Measurements from ENCODE around the gene ERG.

The ERG gene

GRCh38 chr21:38496224-38496623 lies 2.1 kb downstream of the ERG start:
- no peak for DNase-seq

DNA sequence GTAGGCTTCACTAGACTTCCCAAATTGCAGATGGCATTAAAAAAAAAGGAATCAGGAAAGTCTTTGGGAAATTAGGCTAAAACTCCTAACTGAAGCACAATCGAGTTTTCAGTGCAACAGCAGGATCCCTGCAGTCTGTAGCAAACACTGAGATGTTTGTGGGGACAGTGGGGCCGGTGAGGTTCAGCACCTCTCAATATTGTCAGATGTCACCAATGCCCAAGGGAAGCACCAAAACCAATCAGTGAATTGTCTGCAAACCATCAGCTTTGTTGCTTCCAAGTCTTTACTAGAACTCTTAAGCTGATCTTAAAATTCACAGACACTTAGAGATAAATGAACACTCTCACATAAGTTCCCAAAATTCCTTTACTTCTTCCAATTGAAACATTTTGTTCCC lies 2.6 kb downstream of the ERG start:
- DNase-seq = no peak

DNA sequence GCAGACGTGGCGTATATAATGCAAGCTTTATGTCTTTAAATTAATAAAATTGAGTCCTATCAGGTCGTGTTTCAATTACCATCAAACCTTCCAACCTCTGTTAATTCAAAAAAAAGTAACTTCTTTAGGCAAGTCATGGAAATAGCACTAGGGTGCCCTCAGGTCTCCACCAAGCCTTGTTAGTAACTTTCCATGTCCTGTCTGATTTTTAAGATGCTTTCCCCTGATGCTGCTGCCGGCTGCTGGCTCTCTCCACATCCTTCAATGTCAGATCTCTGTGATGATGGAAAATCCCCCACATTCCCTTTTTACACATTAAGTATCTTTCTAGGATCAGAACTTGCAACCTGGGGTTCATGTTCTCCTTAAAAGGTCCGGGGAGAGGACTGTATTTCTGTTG lies 3.0 kb downstream of the ERG start:
- DNase-seq = no peak

DNA sequence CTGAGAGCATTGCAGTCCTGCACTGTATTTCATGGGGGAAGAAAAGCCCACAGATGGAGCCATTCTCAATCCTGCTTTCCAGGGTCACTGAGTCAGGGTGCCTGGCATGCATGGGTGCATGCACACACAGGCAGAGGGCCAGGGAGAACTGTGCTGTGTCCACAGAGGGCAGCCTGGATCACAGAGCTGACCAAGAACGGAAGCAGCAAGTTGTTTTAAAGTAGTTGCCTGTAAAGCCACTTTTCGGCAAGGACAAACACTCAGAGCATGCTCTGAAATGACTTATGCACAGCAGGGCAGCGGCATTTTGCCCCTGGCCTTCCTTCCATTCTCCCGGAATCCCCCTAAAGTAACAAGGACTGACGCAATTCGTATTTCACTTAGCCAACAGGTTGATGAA lies 3.6 kb downstream of the ERG start:
- DNase-seq = no peak

GRCh38 chr21:38494251-38494642 lies 4.0 kb downstream of the ERG start:
- DNase-seq = no peak

DNA sequence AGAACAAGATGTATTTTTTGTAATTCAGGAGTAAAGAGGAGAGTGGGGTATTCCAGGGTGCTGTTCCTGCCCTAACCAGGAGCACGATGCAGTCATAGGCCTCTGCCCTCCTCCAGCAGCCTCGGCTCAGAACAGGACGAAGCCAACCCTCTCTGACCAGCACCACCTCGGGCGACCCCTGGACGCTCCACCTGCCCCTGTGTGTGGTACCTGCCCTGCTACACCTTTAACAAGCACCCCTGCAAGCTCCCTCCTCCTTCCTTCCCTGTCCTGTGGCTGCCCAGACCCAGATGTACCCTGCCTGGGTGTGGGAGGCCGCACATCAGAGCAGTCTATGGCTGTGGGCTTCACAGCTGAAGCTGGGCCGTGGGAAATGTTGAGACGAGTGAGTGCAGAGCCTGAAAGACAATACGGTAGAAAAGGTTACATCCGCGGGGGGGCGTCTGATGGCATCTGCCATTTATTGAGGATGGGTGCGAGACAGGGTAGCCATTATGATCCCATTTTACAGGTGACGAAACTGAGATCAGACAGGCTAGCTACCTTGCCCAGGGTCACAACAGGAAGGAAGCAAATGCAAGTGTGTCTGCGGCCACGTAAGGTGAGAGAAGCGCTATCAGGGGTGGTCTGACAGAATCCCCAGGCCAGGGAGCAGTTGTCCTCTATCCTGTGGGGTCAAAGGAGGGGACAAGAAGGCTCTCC lies 4.6 kb downstream of the ERG start:
- no peak for DNase-seq

- no peak for DNase-seq
Measured at GRCh38 chr21:38492007-38492406, 6.3 kb downstream of the ERG start.

DNA sequence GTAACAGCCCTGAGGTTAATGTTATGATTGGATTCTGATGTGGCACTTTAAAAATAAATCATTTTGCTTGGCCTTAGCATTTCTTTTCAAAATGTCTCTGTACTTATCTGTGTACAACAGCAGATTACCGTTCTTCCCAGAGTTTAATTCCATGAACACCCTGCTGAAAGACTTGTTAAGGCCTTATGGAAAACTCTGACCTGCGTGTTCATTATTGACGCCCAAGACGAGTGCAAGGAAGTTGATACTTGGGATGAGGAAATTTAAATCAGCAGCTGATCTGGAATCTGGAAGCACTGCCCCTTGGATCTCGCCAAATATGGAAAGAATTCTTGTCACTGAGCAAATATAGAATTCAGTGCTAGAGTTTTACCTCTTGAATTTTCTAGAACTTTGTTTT lies 6.7 kb downstream of the ERG start:
- DNase-seq = no peak

DNA sequence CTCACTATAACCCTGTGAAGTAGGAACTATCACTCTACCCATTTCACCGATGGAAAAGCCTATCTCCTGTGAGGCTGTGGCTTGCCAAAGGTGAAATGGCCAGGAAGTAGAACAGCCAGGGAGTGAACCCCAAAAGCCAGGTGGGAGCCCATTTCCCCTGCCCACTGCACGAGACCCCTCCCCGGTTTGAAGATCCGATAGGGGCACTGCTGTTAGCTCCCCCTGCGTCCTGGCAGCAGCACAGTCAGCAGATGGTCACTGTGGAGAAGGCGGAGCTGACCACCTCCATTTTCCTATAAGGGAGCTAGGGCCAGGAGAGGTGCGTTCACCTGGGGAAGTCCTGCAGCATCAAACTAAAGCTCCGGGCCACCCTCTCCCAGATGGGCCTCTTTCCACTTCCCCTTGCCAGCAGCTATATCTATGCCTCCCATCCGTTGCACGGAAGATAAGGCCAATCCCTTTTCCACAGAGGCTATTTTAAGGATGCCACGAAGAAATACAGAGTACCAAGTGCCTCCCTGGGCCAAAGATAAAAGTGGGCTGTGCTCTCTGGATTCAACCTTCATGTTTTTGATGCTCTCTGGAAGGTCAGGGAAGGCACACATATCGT lies 7.8 kb downstream of the ERG start:
- DNase-seq = no peak

DNA sequence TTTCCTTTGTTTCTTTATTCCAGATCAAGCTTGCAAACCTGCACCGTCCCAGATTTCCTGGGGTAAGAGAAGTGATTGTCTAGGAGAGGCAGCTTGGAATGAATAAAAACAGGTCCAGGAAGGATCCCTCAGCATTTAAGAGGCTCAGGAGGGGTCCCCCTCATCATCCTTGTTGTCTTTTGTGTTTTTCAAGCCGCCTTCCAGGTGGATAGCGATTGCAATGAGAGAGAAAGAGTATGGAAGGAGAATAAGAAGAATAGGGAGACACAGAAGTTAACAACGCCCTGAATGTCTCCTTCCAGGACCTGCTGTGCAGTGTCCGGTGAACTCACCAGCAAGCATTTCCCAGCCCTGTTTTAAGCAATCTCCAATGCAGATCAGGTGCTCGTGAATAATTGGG lies 8.5 kb downstream of the ERG start:
- no peak for DNase-seq

- no peak for DNase-seq
Measured at GRCh38 chr21:38489271-38489652, 9.0 kb downstream of the ERG start.

GRCh38 chr21:38488640-38489270 lies 9.5 kb downstream of the ERG start:
- DNase-seq = no peak

GRCh38 chr21:38487901-38488639 lies 10.2 kb downstream of the ERG start:
- no peak for DNase-seq

DNA sequence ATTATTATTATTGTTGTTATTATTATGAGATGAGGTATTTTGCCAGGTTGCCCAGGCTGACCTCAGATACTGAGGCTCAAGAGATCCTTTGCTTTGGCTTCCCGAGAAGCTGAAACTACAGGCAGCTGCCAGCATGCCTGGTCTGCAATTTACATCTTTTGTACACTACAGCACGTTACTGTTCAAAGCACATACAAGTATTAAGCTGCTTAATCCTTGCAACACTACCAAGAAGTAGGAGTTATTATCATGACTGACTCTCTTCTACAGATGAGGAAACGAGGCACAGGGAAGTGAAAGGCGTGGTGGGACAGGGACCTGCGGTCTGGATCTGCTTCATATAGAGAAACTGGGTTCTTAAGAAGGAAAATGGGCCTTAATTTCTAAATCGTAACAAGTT lies 11.6 kb downstream of the ERG start:
- DNase-seq = no peak

DNA sequence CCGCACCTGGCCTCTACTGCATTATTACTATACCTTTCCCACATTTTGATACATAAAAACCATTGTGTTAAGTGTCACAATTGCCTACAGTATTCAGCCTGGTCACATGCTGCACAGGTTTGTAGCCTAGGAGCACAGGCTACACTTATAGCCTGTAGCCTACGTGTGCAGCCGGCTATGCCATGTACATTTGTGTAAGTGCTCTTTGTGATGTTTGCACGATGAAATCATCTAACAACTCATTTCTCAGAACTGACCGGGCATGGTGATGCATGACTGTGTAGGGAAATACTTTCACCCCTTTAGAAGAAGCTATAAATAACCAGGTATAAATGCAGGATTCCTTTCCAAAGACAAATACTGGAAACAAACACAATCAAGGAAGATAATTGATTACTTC lies 12.1 kb downstream of the ERG start:
- DNase-seq = no peak

DNA sequence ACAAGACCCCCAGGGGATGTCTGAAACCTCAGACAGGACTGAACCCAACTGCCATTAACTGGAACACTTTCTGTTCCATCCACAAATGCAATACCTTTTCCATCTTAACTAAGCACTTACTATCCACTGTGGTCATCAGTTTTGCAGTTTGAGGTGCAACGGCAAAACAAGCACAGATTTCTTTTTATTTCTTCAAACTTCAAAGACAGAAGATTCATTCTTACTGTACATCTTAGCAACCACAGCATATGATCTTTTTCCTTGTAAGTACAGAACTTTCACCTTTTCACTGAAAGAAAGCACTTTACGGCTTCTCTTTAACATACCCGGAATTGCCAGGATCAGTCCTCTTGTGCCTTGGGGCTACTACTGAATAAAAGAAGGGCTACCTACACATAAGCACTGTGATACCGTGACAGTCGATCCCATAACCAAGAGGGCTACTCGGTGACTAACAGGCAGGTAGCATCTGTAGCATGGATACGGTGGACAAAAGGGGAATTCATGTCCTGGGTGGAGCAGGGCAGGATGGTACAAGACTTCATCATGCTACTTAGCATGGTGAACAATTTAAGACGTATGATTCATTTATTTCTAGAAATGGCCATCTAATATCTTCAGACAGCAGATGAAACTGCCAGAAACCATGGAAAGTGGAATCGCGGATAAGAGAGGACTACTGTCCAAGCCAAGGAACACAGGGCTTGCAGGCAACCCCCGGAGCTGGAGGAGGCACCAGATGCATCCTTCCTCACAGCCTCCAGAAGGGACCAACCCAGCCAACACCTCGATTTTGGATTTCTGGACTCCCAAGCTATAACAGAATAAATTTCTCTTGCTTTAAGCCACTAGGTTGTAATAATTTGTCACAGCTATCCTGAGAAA lies 18.4 kb downstream of the ERG start:
- DNase-seq = no peak

DNA sequence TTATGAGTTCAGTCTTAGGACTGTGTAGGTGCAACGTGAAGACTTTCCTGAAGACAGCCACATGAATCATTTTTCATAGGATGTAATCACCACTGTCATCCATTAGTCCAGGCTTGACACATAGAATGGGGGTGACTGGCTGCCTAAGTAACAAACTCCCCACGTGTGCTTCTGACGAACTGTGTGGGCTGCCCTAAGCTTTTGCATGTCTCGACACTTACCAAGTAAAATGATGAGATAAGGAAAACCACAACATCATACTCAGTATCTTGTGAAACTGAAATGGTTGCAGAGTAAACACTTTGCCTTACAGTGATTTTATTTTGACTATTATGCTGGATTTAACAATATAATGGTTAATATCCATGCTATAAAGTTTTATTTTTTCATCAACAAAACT lies 19.5 kb downstream of the ERG start:
- no peak for DNase-seq

GRCh38 chr21:38477226-38477625 lies 21.1 kb downstream of the ERG start:
- DNase-seq = no peak

DNA sequence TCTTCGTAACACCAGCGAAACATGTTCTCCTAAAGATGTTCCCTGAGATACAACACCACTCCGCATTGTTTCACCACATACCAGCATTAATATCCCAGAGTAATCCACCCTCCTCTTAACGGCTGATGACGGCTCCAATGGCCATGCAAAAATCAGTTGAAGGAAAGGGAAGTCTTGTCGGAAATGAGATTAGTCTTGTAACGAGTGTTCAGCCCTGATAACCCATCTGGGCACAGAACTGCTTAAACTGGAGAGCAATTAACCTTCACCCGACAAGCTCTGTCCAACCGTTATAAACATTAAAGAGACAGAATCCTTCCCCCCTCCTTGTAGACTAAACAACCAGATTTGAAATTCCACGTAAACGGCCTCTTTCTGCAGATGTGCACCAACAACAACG lies 21.9 kb downstream of the ERG start:
- DNase-seq = no peak

GRCh38 chr21:38475519-38475918 lies 22.8 kb downstream of the ERG start:
- no peak for DNase-seq

DNA sequence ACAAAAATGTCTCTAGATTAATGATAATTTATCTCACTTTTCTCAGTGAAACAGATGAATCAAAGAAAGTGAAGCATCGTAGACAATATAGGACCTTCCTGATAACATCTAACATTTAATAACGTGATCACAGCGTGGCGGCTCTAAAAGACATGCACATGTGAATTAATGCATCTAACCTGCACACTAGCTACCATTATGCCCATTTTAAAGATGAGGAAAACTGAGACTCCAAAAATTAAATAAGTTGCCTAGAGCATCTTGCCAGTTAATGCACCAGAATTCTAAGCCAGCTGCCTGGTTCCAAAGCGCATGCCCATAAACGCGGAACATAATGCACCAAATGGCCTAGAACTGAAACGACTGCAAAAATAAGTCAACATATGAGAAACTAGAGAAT lies 23.5 kb downstream of the ERG start:
- DNase-seq = no peak

DNA sequence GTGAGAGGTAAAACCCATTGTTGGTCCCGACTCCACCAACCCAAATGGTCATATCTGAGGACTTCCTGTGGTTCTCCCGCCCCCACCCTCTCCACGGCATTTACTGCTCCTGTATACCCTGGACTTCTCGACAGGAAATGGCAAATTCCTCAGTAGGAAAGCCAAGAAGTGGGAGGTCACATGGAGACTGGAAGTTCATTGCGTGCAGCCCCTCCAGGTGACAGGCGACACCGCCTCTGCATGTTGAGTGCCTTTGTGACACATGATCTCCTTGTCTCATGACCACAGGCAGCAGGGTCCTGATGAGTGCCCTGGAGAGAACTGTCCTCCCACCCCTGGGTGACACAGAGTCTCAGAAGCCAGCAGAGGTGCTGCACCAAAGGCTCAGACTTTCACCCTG lies 24.2 kb downstream of the ERG start:
- DNase-seq = no peak
